B cell (primary cell): ENCODE results near the gene MLIP. TPM values are rescaled to one million over a fixed set of nuclear protein-coding genes. Genes with fewer than 3 reads are reported as not detected.

Experiments used
- ATAC-seq: fragments of 200-7000 bp; cut with Tn5 transposase; one replicate; pipeline ENCODE4 v1.10.0; 2021; ENCODE audit warnings: low read depth, mild to moderate bottlenecking, moderate number of reproducible peaks, moderate library complexity
- CTCF ChIA-PET: fragments of 350-600 bp; sonication (Branson Sonifier 250); formaldehyde crosslinking; loops from one replicate; lab custom pipeline; 2021; ENCODE audit warnings: antibody characterized with exemption, inconsistent platforms; lab: Charles Lee
- POLR2A ChIA-PET: fragments of 350-600 bp; sonication (Branson Sonifier 250); formaldehyde crosslinking; loops from one replicate; lab custom pipeline; 2021; ENCODE audit warnings: antibody characterized with exemption; lab: Charles Lee
- DNase-seq: peaks from one replicate; pipeline ENCODE4 v3.0.0; 2013
- H2AFZ ChIP-seq: 2 replicates; pipeline ENCODE4 v1.6.1; 2012; ENCODE audit warnings: mild to moderate bottlenecking, low read depth, low read length; ENCODE audit not compliant: insufficient read depth, poor library complexity, severe bottlenecking
- H3K27ac ChIP-seq, 2 donors: 1 replicate in 1 of 2; 2 replicates in 1 of 2; pipeline ENCODE4 v1.5.1; 2012 to 2013; ENCODE audit warnings: low read length in 2 of 2, mild to moderate bottlenecking in 2 of 2, moderate library complexity in 1 of 2
- H3K27me3 ChIP-seq, 4 experiments: fragments of 200-600 bp in 1 of 4; sonication (generic) in 1 of 4; replicated peaks in 1 of 4; 1 replicate in 2 of 4; 2 replicates in 2 of 4; pipeline versions ENCODE4 v1.6.1 to v1.7.0; 2013 to 2016; ENCODE audit warnings: low read length in 3 of 4, mild to moderate bottlenecking in 2 of 4, mixed read lengths in 1 of 4, moderate library complexity in 1 of 4; ENCODE audit not compliant: insufficient read depth in 4 of 4, control insufficient read depth in 3 of 4; ENCODE audit errors: control extremely low read depth in 1 of 4
- H3K36me3 ChIP-seq, 2 experiments: replicated peaks in 1 of 2; 1 replicate in 1 of 2; 2 replicates in 1 of 2; pipeline versions ENCODE4 v1.6.1 to v1.7.1; 2013; ENCODE audit warnings: low read length in 1 of 2; ENCODE audit not compliant: insufficient read depth in 2 of 2, control insufficient read depth in 1 of 2; ENCODE audit errors: control extremely low read depth in 1 of 2, extremely low read depth in 1 of 2
- H3K4me1 ChIP-seq, 2 donors: fragments of 200-600 bp in 1 of 2; sonication (generic) in 1 of 2; 1 replicate in 1 of 2; 2 replicates in 1 of 2; pipeline versions ENCODE4 v1.5.1 to v1.6.1; 2013 to 2017; ENCODE audit warnings: low read length in 2 of 2; ENCODE audit not compliant: control insufficient read depth in 2 of 2, insufficient read depth in 2 of 2
- H3K4me2 ChIP-seq: replicated peaks from 2 replicates; pipeline ENCODE3; 2012; ENCODE audit warnings: mild to moderate bottlenecking, low read depth, low read length; ENCODE audit not compliant: poor library complexity, severe bottlenecking
- H3K4me3 ChIP-seq, 5 experiments: fragments of 200-600 bp in 1 of 5; sonication (generic) in 1 of 5; 1 replicate in 3 of 5; 2 replicates in 2 of 5; pipeline versions ENCODE4 v1.5.1 to v1.7.0; 2011 to 2016; ENCODE audit warnings: low read length in 4 of 5, mild to moderate bottlenecking in 4 of 5, low read depth in 2 of 5, control low read depth in 1 of 5, moderate library complexity in 1 of 5; ENCODE audit not compliant: insufficient read depth in 1 of 5; ENCODE audit errors: control extremely low read depth in 1 of 5, extremely low read depth in 1 of 5
- H3K79me2 ChIP-seq: fragments of 200-600 bp; sonication (generic); one replicate; pipeline ENCODE4 v1.6.0; 2016; ENCODE audit warnings: low read length; ENCODE audit not compliant: control insufficient read depth, insufficient read depth
- H3K9ac ChIP-seq: fragments of 200-600 bp; sonication (generic); 2 replicates; pipeline ENCODE4 v1.6.1; 2017; ENCODE audit warnings: mild to moderate bottlenecking, low read length, moderate library complexity
- H3K9me3 ChIP-seq, 3 donors: one replicate each; pipeline versions ENCODE4 v1.6.1 to v1.7.1; 2013; ENCODE audit warnings: low read length in 2 of 3; ENCODE audit not compliant: control insufficient read depth in 2 of 3, insufficient read depth in 1 of 3; ENCODE audit errors: control extremely low read depth in 1 of 3
- H4K20me1 ChIP-seq: 2 replicates; pipeline ENCODE4 v1.6.0; 2012; ENCODE audit warnings: mild to moderate bottlenecking, low read length; ENCODE audit not compliant: insufficient read depth, control insufficient read depth, poor library complexity, severe bottlenecking
- H3K27ac Mint-ChIP-seq: one replicate; pipeline ENCODE4 v1.8.0; 2021; ENCODE audit warnings: mixed read lengths
- H3K27me3 Mint-ChIP-seq: one replicate; pipeline ENCODE4 v1.8.0; 2021; ENCODE audit warnings: mixed read lengths
- H3K4me1 Mint-ChIP-seq: one replicate; pipeline ENCODE4 v1.8.0; 2021; ENCODE audit warnings: mixed read lengths
- H3K4me3 Mint-ChIP-seq: one replicate; pipeline ENCODE4 v1.8.0; 2021; ENCODE audit warnings: mixed read lengths
- H3K9me3 Mint-ChIP-seq: one replicate; pipeline ENCODE4 v1.8.0; 2022; ENCODE audit warnings: mixed read lengths; ENCODE audit not compliant: insufficient read depth
- CTCF ChIP-seq: fragments of 200-600 bp; IDR thresholded peaks from one replicate; pipeline ENCODE4 v1.8.0; 2022; ENCODE audit warnings: antibody characterized with exemption, mild to moderate bottlenecking
- EZH2 ChIP-seq: IDR thresholded peaks from 2 replicates; pipeline ENCODE4 v1.6.1; 2012; ENCODE audit warnings: borderline replicate concordance, low read depth, mild to moderate bottlenecking, moderate library complexity, low read length; ENCODE audit not compliant: insufficient read depth, poor library complexity, severe bottlenecking
- WGBS: methylation state at CpG from one replicate; pipeline ENCODE4 v1.1.5; 2013; ENCODE audit warnings: missing lambda C conversion rate; ENCODE audit not compliant: insufficient coverage; 5-methylcytosine and 5-hydroxymethylcytosine counted together
- intact Hi-C: fragments of 100-400 bp; cut with micrococcal nuclease; formaldehyde crosslinking; loops from one replicate; pipeline ENCODE4 v1.10.0; 2022
- polyA plus RNA-seq: library from polyadenylated mRNA; depleted of rRNA; stranded (reverse); fragments of >200 nt; gene quantifications from 2 replicates; pipeline ENCODE4 v1.2.3, GENCODE V29; 2012
- total RNA-seq, 2 donors: library from RNA; stranded (reverse); fragments of 120-200 nt in 1 of 2; gene quantifications; 1 replicate in 1 of 2; 2 replicates in 1 of 2; pipeline versions ENCODE4 v1.2.3 to v1.2.4, GENCODE V29; 2013 to 2022

MLIP gene
- total and polyA plus RNA-seq, 2 donors (not counting 1 experiment from before 2014, with no cell fraction given) = not detected

GRCh38 chr6:54254886-54255285 is 143.6 kb downstream of the MLIP start:
- CTCF ChIA-PET = no interaction called here
- DNase-seq = no peak
- no peaks in the 10 kb centered on the region for H3K27me3 Mint-ChIP-seq
- no peak for ATAC-seq
- H3K9me3 ChIP-seq = no peaks in the 10 kb centered on the region
- H3K4me1 ChIP-seq = no peaks in the 10 kb centered on the region
- no peaks in the 10 kb centered on the region for H3K27me3 ChIP-seq
- H3K4me1 Mint-ChIP-seq = no peaks in the 10 kb centered on the region
- H3K27ac ChIP-seq = no peak overlapping the region
- POLR2A ChIA-PET = no interaction called here
- intact Hi-C loops = no loop called here
- no peak overlapping the region for H2AFZ ChIP-seq
- H3K36me3 ChIP-seq = no peaks in the 10 kb centered on the region
- H3K79me2 ChIP-seq = no peaks in the 10 kb centered on the region
- no peak overlapping the region for H3K4me3 Mint-ChIP-seq
- no peak overlapping the region for H3K27ac Mint-ChIP-seq
- H4K20me1 ChIP-seq = no peaks in the 10 kb centered on the region
- H3K4me3 ChIP-seq = no peak overlapping the region
- no peak overlapping the region for H3K4me2 ChIP-seq
- 73% methylated on average over 2 of the region's 2 CpGs for WGBS
- H3K9ac ChIP-seq = no peak overlapping the region
- H3K9me3 Mint-ChIP-seq = peaks cover 3% of the 10 kb centered on the region
- no peak for TF ChIP-seq EZH2
- no peak for TF ChIP-seq CTCF

- Mint-ChIP-seq H3K27ac (no peak overlapping the region), H3K9me3 (no peaks in the 10 kb centered on the region), H3K4me1 (no peaks in the 10 kb centered on the region), H3K27me3 (no peaks in the 10 kb centered on the region), H3K4me3 (no peak overlapping the region)
- Histone ChIP-seq H3K79me2 (no peaks in the 10 kb centered on the region), H3K4me3 (no peak overlapping the region), H3K9me3 (no peaks in the 10 kb centered on the region), H3K27me3 (no peaks in the 10 kb centered on the region), H3K27ac (no peak overlapping the region), H3K4me1 (no peaks in the 10 kb centered on the region), H3K4me2 (no peak overlapping the region), H4K20me1 (no peaks in the 10 kb centered on the region), H3K9ac (no peak overlapping the region), H2AFZ (no peak overlapping the region), H3K36me3 (no peaks in the 10 kb centered on the region)
- no peak for TF ChIP-seq EZH2
- ChIA-PET CTCF (no interaction called here), POLR2A (no interaction called here)
- DNase-seq (no peak), ATAC-seq (no peak)
- intact Hi-C loops = no loop called here
Observed at GRCh38 chr6:54255886-54256285, 144.6 kb downstream of the MLIP start.
